ENCODE measurements around the gene MED10.

DNA sequence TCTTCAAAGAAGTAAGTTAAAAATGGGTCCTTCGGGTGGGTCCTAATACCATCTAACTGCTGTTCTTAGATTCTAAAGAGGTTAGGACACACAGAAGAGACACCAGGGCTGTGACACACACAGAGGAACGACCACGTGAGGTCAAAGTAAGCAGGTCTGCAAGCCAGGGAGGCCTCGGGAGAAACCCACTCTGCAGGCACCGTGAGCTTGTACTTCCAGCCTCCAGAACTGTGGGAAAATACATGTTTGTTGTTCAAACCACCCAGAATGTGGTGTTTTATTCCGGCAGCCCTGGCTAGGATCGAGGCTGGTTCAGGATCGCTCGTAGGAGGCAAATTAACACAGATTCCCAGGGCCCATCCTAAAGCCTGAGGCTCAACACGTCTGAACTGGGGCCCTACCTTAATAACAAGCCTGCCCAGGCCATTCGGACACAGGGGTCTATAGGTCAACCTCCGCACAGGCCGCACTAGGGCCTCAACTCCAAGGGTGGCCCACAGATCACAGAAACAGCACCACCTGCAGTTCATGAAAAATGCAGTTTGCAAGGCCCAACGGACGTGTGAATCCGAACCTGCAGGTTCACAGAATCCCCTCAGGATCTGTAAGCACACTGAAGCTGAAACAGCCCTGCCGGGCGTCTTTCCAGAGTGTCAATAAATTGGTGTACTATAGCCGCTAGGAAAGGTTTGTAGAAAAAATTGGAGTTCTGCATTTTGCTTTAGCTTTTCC is 7.1 kb downstream of the MED10 start:
- TF ChIP-seq, protein P1, sequence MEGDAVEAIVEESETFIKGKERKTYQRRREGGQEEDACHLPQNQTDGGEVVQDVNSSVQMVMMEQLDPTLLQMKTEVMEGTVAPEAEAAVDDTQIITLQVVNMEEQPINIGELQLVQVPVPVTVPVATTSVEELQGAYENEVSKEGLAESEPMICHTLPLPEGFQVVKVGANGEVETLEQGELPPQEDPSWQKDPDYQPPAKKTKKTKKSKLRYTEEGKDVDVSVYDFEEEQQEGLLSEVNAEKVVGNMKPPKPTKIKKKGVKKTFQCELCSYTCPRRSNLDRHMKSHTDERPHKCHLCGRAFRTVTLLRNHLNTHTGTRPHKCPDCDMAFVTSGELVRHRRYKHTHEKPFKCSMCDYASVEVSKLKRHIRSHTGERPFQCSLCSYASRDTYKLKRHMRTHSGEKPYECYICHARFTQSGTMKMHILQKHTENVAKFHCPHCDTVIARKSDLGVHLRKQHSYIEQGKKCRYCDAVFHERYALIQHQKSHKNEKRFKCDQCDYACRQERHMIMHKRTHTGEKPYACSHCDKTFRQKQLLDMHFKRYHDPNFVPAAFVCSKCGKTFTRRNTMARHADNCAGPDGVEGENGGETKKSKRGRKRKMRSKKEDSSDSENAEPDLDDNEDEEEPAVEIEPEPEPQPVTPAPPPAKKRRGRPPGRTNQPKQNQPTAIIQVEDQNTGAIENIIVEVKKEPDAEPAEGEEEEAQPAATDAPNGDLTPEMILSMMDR (IDR thresholded peaks at IDR 0.05; ENCODE audit: low read depth, low read length), result no peak
- TF ChIP-seq POLR2A (IDR thresholded peaks at IDR 0.05; ENCODE audit: extremely low read depth, insufficient read length), result no peak

Measured in NB4 (cell line).